ENCODE measurements around the gene DCAF11.

DCAF11 gene

GRCh38 chr14:24119691-24120090 lies 5.1 kb downstream of the DCAF11 start:
- H3K9me2 ChIP-seq (ENCODE audit: low read depth, low read length) = no peaks in the 10 kb centered on the region
- H4K20me1 ChIP-seq (ENCODE audit: insufficient read depth, low read length) = no peaks in the 10 kb centered on the region
- H3K4me2 ChIP-seq (ENCODE audit: low read length) = no peak overlapping the region
- no peaks in the 10 kb centered on the region for H3F3A ChIP-seq (ENCODE audit: insufficient read depth, low read length)
- H3K27ac ChIP-seq (ENCODE audit: low read depth, low read length, poor library complexity, severe bottlenecking) = no peak overlapping the region
- peaks cover 4% of the 10 kb centered on the region; the same call in 1 of the 2 replicates for H3K79me2 ChIP-seq (ENCODE audit: insufficient read depth, low read length)
- H3K4me1 ChIP-seq (ENCODE audit: insufficient read depth, low read length, severe bottlenecking) = peaks cover 14% of the 10 kb centered on the region
- no peak overlapping the region for H3K4me3 ChIP-seq (ENCODE audit: low read depth, low read length, poor library complexity, severe bottlenecking)
- H2AFZ ChIP-seq (ENCODE audit: low read length) = no peak overlapping the region
- H3K27me3 ChIP-seq (ENCODE audit: insufficient read depth, low read length) = no peaks in the 10 kb centered on the region
- TF ChIP-seq EZH2 (IDR thresholded peaks at IDR 0.05; ENCODE audit: borderline replicate concordance, low read length) (no peak), CTCF (IDR thresholded peaks at IDR 0.05; ENCODE audit: low read length) (no peak)
- H3K9me3 ChIP-seq (ENCODE audit: low read length) = no peaks in the 10 kb centered on the region
- H3K36me3 ChIP-seq (ENCODE audit: insufficient read depth, low read length) = peaks cover 63% of the 10 kb centered on the region
- no peak overlapping the region for H3K9ac ChIP-seq (ENCODE audit: low read length)

GRCh38 chr14:24121210-24121609 lies 6.6 kb downstream of the DCAF11 start:
- no peaks in the 10 kb centered on the region for H4K20me1 ChIP-seq (ENCODE audit: insufficient read depth, low read length)
- H3K79me2 ChIP-seq (ENCODE audit: insufficient read depth, low read length) = no peaks in the 10 kb centered on the region
- peaks cover 5% of the 10 kb centered on the region for H3K4me1 ChIP-seq (ENCODE audit: insufficient read depth, low read length, severe bottlenecking)
- H2AFZ ChIP-seq (ENCODE audit: low read length) = no peak overlapping the region
- TF ChIP-seq CTCF (IDR thresholded peaks at IDR 0.05; ENCODE audit: low read length) (no peak), EZH2 (IDR thresholded peaks at IDR 0.05; ENCODE audit: borderline replicate concordance, low read length) (no peak)
- no peak overlapping the region for H3K9ac ChIP-seq (ENCODE audit: low read length)
- no peaks in the 10 kb centered on the region for H3K9me3 ChIP-seq (ENCODE audit: low read length)
- H3K4me2 ChIP-seq (ENCODE audit: low read length) = no peak overlapping the region
- H3K27ac ChIP-seq (ENCODE audit: low read depth, low read length, poor library complexity, severe bottlenecking) = no peak overlapping the region
- no peaks in the 10 kb centered on the region for H3F3A ChIP-seq (ENCODE audit: insufficient read depth, low read length)
- H3K27me3 ChIP-seq (ENCODE audit: insufficient read depth, low read length) = no peaks in the 10 kb centered on the region
- no peaks in the 10 kb centered on the region for H3K9me2 ChIP-seq (ENCODE audit: low read depth, low read length)
- H3K36me3 ChIP-seq (ENCODE audit: insufficient read depth, low read length) = peaks cover 63% of the 10 kb centered on the region
- H3K4me3 ChIP-seq (ENCODE audit: low read depth, low read length, poor library complexity, severe bottlenecking) = no peak overlapping the region

GRCh38 chr14:24122416-24122815 lies 7.8 kb downstream of the DCAF11 start:
- no peak overlapping the region for H3K9ac ChIP-seq (ENCODE audit: low read length)
- H3K4me2 ChIP-seq (ENCODE audit: low read length) = no peak overlapping the region
- no peaks in the 10 kb centered on the region for H3K4me1 ChIP-seq (ENCODE audit: insufficient read depth, low read length, severe bottlenecking)
- no peak overlapping the region for H3K4me3 ChIP-seq (ENCODE audit: low read depth, low read length, poor library complexity, severe bottlenecking)
- H2AFZ ChIP-seq (ENCODE audit: low read length) = no peak overlapping the region
- H3F3A ChIP-seq (ENCODE audit: insufficient read depth, low read length) = no peaks in the 10 kb centered on the region
- TF ChIP-seq CTCF (IDR thresholded peaks at IDR 0.05; ENCODE audit: low read length) (no peak), EZH2 (IDR thresholded peaks at IDR 0.05; ENCODE audit: borderline replicate concordance, low read length) (no peak)
- H4K20me1 ChIP-seq (ENCODE audit: insufficient read depth, low read length) = no peaks in the 10 kb centered on the region
- no peaks in the 10 kb centered on the region for H3K27me3 ChIP-seq (ENCODE audit: insufficient read depth, low read length)
- no peaks in the 10 kb centered on the region for H3K9me2 ChIP-seq (ENCODE audit: low read depth, low read length)
- H3K27ac ChIP-seq (ENCODE audit: low read depth, low read length, poor library complexity, severe bottlenecking) = no peak overlapping the region
- H3K36me3 ChIP-seq (ENCODE audit: insufficient read depth, low read length) = peaks cover 52% of the 10 kb centered on the region
- no peaks in the 10 kb centered on the region for H3K79me2 ChIP-seq (ENCODE audit: insufficient read depth, low read length)
- no peaks in the 10 kb centered on the region for H3K9me3 ChIP-seq (ENCODE audit: low read length)

All from OCI-LY1 (cell line).